ENCODE measurements around the gene TOMM20.

TOMM20 gene

DNA sequence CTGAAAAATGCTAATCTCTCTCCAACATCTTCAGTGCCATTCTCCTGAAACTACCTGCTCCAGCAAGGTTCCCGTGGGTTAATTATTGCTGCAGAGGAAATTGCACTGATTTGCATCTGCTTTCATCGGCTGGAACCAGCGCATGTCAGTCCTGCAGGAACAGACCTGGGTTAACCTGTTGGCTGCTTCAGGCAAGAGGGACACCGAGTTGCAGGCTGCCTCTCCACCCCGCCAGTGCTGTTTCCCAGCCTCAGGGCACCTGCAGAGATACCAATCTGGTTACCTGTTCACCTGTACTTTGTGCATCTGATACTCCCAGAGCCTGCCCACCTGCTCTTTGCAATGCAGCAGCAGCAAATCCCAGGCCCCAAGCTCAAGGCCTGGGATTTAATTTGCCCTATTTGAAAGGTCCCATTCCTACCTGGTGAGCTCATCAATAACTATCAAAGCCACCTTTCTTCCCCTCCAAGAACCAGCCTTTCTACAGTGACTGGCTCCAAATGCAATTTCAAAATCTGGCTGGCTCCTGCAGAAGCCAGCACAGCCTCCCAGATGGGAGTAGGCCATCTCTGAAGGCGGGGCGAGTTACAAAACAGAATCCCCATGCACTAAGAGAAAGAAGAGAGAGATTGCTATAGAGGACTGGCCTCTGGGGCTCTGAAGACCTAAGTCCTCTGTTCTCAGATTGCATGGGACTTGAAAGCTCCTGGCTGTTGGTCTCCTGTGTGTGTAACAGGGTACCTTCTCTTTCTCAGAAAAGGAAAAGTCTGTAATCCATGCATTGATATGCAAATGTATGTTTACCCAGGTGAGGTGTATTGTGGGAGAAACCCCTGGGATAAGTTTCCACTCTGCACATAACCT is 67.8 kb downstream of the TOMM20 start:
- peak; percentile 54 to 66 for DNase-seq
